ENCODE data around the gene SDS.

Gene SDS

GRCh38 chr12:113370923-113371682 is 32.6 kb downstream of the SDS start:
- TF ChIP-seq ZNF70 (CRISPR knock-in tag; IDR thresholded peaks at IDR 0.05) = no peak
- no peak for TF ChIP-seq CREB5 (CRISPR knock-in tag; IDR thresholded peaks at IDR 0.05; ENCODE audit: low read depth)
- no peak for TF ChIP-seq ZNF8 (CRISPR knock-in tag; IDR thresholded peaks at IDR 0.05)
- no peak for TF ChIP-seq PATZ1 (CRISPR knock-in tag; IDR thresholded peaks at IDR 0.05; ENCODE audit: borderline replicate concordance)
- no peak for TF ChIP-seq ZFP3 (CRISPR knock-in tag; IDR thresholded peaks at IDR 0.05)
- no peak for TF ChIP-seq TCF4 (CRISPR knock-in tag; IDR thresholded peaks at IDR 0.05; ENCODE audit: borderline replicate concordance)
- TF ChIP-seq BACH2 (CRISPR knock-in tag; IDR thresholded peaks at IDR 0.05; ENCODE audit: borderline replicate concordance) = no peak
- TF ChIP-seq CSRNP3 (CRISPR knock-in tag; IDR thresholded peaks at IDR 0.05) = no peak
- no peak for TF ChIP-seq ZC3H10 (CRISPR knock-in tag; IDR thresholded peaks at IDR 0.05)
- no peak for TF ChIP-seq ESRRG (CRISPR knock-in tag; IDR thresholded peaks at IDR 0.05)
- TF ChIP-seq PPARA (CRISPR knock-in tag; IDR thresholded peaks at IDR 0.05; ENCODE audit: borderline replicate concordance) = no peak
- ATAC-seq = no peak

GRCh38 chr12:113369391-113369985 is 34.2 kb downstream of the SDS start:
- ATAC-seq = no peak
- TF ChIP-seq TOX (CRISPR knock-in tag; IDR thresholded peaks at IDR 0.05; ENCODE audit: borderline replicate concordance) (no peak), ZNF70 (CRISPR knock-in tag; IDR thresholded peaks at IDR 0.05) (no peak), ZFP3 (CRISPR knock-in tag; IDR thresholded peaks at IDR 0.05) (no peak), ESRRG (CRISPR knock-in tag; IDR thresholded peaks at IDR 0.05) (no peak)

GRCh38 chr12:113368331-113368730 is 35.4 kb downstream of the SDS start:
- ATAC-seq = no peak
- no peak for TF ChIP-seq PPARA (CRISPR knock-in tag; IDR thresholded peaks at IDR 0.05; ENCODE audit: borderline replicate concordance)
- no peak for TF ChIP-seq SNAI2 (CRISPR knock-in tag; IDR thresholded peaks at IDR 0.05)
- no peak for TF ChIP-seq TCF4 (CRISPR knock-in tag; IDR thresholded peaks at IDR 0.05; ENCODE audit: borderline replicate concordance)
- TF ChIP-seq POU6F1 (CRISPR knock-in tag; IDR thresholded peaks at IDR 0.05; ENCODE audit: borderline replicate concordance, low read depth) = no peak
- no peak for TF ChIP-seq ZFP30 (CRISPR knock-in tag; IDR thresholded peaks at IDR 0.05)
- no peak for TF ChIP-seq ZNF70 (CRISPR knock-in tag; IDR thresholded peaks at IDR 0.05)
- TF ChIP-seq ZC3H10 (CRISPR knock-in tag; IDR thresholded peaks at IDR 0.05) = no peak
- TF ChIP-seq OSR1 (CRISPR knock-in tag; IDR thresholded peaks at IDR 0.05) = no peak
- no peak for TF ChIP-seq ZFP3 (CRISPR knock-in tag; IDR thresholded peaks at IDR 0.05)
- no peak for TF ChIP-seq ZNF8 (CRISPR knock-in tag; IDR thresholded peaks at IDR 0.05)
- TF ChIP-seq ESRRG (CRISPR knock-in tag; IDR thresholded peaks at IDR 0.05) = no peak
- no peak for TF ChIP-seq ZNF565 (CRISPR knock-in tag; conservative IDR thresholded peaks at IDR 0.05; ENCODE audit: low read depth)
- no peak for TF ChIP-seq BACH2 (CRISPR knock-in tag; IDR thresholded peaks at IDR 0.05; ENCODE audit: borderline replicate concordance)
- no peak for TF ChIP-seq TSHZ2 (CRISPR knock-in tag; IDR thresholded peaks at IDR 0.05)
- TF ChIP-seq CSRNP3 (CRISPR knock-in tag; IDR thresholded peaks at IDR 0.05) = no peak
- no peak for TF ChIP-seq CREB5 (CRISPR knock-in tag; IDR thresholded peaks at IDR 0.05; ENCODE audit: low read depth)
- no peak for TF ChIP-seq PATZ1 (CRISPR knock-in tag; IDR thresholded peaks at IDR 0.05; ENCODE audit: borderline replicate concordance)
- TF ChIP-seq CSDC2 (CRISPR knock-in tag; IDR thresholded peaks at IDR 0.05) = no peak
- no peak for TF ChIP-seq ISL1 (CRISPR knock-in tag; IDR thresholded peaks at IDR 0.05)
- TF ChIP-seq RARB (CRISPR knock-in tag; IDR thresholded peaks at IDR 0.05) = no peak
